HCT116 (cell line): Measurements from ENCODE around the gene FSIP1. TPM values are rescaled to one million over a fixed set of nuclear protein-coding genes. Genes with fewer than 3 reads are reported as not detected.

ENCODE experiments used
- ATAC-seq: fragments of 200-7000 bp; cut with Tn5 transposase; 2 replicates; pipeline ENCODE4 v1.9.1; 2020; ENCODE audit warnings: mild to moderate bottlenecking, moderate library complexity
- BruUV-seq: library from RNA; stranded (reverse); fragments of 400-500 nt; replicated peaks from 2 replicates; lab custom pipeline; 2021; lab: Mats Ljungman, UMichigan
- CTCF ChIA-PET: fragments of 300-600 bp; sonication (Branson Sonifier 250); formaldehyde crosslinking; loops from one replicate; lab custom pipeline; 2021; ENCODE audit warnings: antibody characterized with exemption; lab: Charles Lee
- POLR2A ChIA-PET: fragments of 300-600, 350-600 bp; sonication (Branson Sonifier 250); formaldehyde crosslinking; loops from one replicate; lab custom pipeline; 2021; ENCODE audit warnings: antibody characterized with exemption; lab: Charles Lee
- RAD21 ChIA-PET, 2 experiments: fragments of 300-600 bp; sonication (Branson Sonifier 250); formaldehyde crosslinking; loops; one replicate each; lab custom pipeline; 2023; ENCODE audit warnings: low total read pairs in 2 of 2; ENCODE audit not compliant: uncharacterized antibody in 2 of 2, unreplicated experiment in 2 of 2, low non-redundant PET in 1 of 2; lab: Charles Lee
- DNase-seq: peaks from one replicate; pipeline ENCODE4 v3.0.0-alpha.2; 2010; ENCODE audit warnings: low read depth, low spot score
- H2AFZ ChIP-seq: fragments of 200-600 bp; shearing (Covaris generic), sonication (generic); 2 replicates; pipeline ENCODE4 v1.6.1; 2017; ENCODE audit warnings: low read depth, mixed run types, mixed read lengths, antibody characterized with exemption, low read length; ENCODE audit not compliant: poor library complexity, severe bottlenecking
- H3K27ac ChIP-seq: 2 replicates; pipeline ENCODE4 v1.5.1; 2012; ENCODE audit warnings: low read depth, low read length
- H3K27me3 ChIP-seq: fragments of 200-600 bp; sonication (generic); 2 replicates; pipeline ENCODE4 v1.6.1; 2016; ENCODE audit warnings: mixed run types, low read length, mixed read lengths; ENCODE audit not compliant: insufficient read depth
- H3K36me3 ChIP-seq, 2 experiments: fragments of 200-500 bp in 1 of 2; fragments of 200-600 bp in 1 of 2; sonication (Bioruptor generic) in 1 of 2; sonication (generic) in 1 of 2; 2 replicates each; pipeline versions ENCODE4 v1.5.1 to v1.6.1; 2014 to 2016; ENCODE audit warnings: low read length in 2 of 2, inconsistent platforms in 1 of 2, mixed read lengths in 1 of 2, mixed run types in 1 of 2; ENCODE audit not compliant: insufficient read depth in 2 of 2, control insufficient read depth in 1 of 2
- H3K4me1 ChIP-seq, 2 experiments: fragments of 200-600 bp in 1 of 2; sonication (generic) in 1 of 2; 2 replicates each; pipeline versions ENCODE4 v1.5.1 to v1.6.1; 2012 to 2017; ENCODE audit warnings: low read length in 2 of 2, inconsistent platforms in 1 of 2, mild to moderate bottlenecking in 1 of 2, mixed read lengths in 1 of 2, mixed run types in 1 of 2, moderate library complexity in 1 of 2; ENCODE audit not compliant: insufficient read depth in 2 of 2, control insufficient read depth in 1 of 2
- H3K4me2 ChIP-seq: fragments of 200-600 bp; sonication (generic); 2 replicates; pipeline ENCODE4 v1.6.1; 2017; ENCODE audit warnings: mixed run types, low read length, mixed read lengths
- H3K4me3 ChIP-seq, 2 experiments: fragments of 200-600 bp in 1 of 2; sonication (generic) in 1 of 2; replicated peaks in 1 of 2; 2 replicates each; pipeline ENCODE4 v1.5.1; 2011 to 2016; ENCODE audit warnings: low read length in 2 of 2, control low read depth in 1 of 2, low read depth in 1 of 2, mild to moderate bottlenecking in 1 of 2, mixed read lengths in 1 of 2, mixed run types in 1 of 2
- H3K79me2 ChIP-seq: fragments of 200-600 bp; sonication (generic); 2 replicates; pipeline ENCODE4 v1.6.1; 2017; ENCODE audit warnings: mild to moderate bottlenecking, mixed run types, low read length, moderate library complexity, mixed read lengths; ENCODE audit not compliant: insufficient read depth
- H3K9ac ChIP-seq: fragments of 200-600 bp; sonication (generic); 2 replicates; pipeline ENCODE4 v1.6.1; 2016; ENCODE audit warnings: low read length, mixed read lengths
- H3K9me2 ChIP-seq: fragments of 200-600 bp; sonication (generic), shearing (Covaris generic); 2 replicates; pipeline ENCODE4 v1.6.1; 2017; ENCODE audit warnings: mixed run types, mild to moderate bottlenecking, moderate library complexity; ENCODE audit not compliant: insufficient read depth
- H3K9me3 ChIP-seq, 2 experiments: fragments of 200-500 bp in 1 of 2; fragments of 200-600 bp in 1 of 2; sonication (Bioruptor generic) in 1 of 2; sonication (generic) in 1 of 2; 2 replicates each; pipeline ENCODE4 v1.6.1; 2014 to 2017; ENCODE audit warnings: low read length in 2 of 2, mixed read lengths in 2 of 2, inconsistent platforms in 1 of 2, low read depth in 1 of 2, mild to moderate bottlenecking in 1 of 2, mixed run types in 1 of 2, moderate library complexity in 1 of 2; ENCODE audit not compliant: control insufficient read depth in 1 of 2, insufficient read depth in 1 of 2
- H4K20me1 ChIP-seq: fragments of 200-600 bp; sonication (generic), shearing (Covaris generic); 2 replicates; pipeline ENCODE4 v1.6.1; 2017; ENCODE audit warnings: mixed run types, mild to moderate bottlenecking, moderate library complexity; ENCODE audit not compliant: insufficient read depth
- CBX3 ChIP-seq: IDR thresholded peaks from 2 replicates; pipeline ENCODE4 v1.6.1; 2012; ENCODE audit warnings: low read depth
- CEBPB ChIP-seq: IDR thresholded peaks from 2 replicates; pipeline ENCODE4 v1.6.1; 2012; ENCODE audit warnings: low read depth
- EGR1 ChIP-seq: IDR thresholded peaks from 2 replicates; pipeline ENCODE4 v1.6.1; 2012; ENCODE audit warnings: low read depth
- ELF1 ChIP-seq: IDR thresholded peaks from 2 replicates; pipeline ENCODE4 v1.6.1; 2012; ENCODE audit warnings: low read depth, borderline replicate concordance
- FOSL1 ChIP-seq: IDR thresholded peaks from 2 replicates; pipeline ENCODE4 v1.6.1; 2012; ENCODE audit warnings: low read depth
- JUND ChIP-seq: IDR thresholded peaks from 2 replicates; pipeline ENCODE4 v1.6.1; 2012
- POLR2A ChIP-seq: IDR thresholded peaks from 2 replicates; pipeline ENCODE4 v1.7.0; 2011; ENCODE audit warnings: borderline replicate concordance; ENCODE audit not compliant: insufficient read depth, insufficient read length; ENCODE audit errors: extremely low read depth
- POLR2AphosphoS5 ChIP-seq: IDR thresholded peaks from 2 replicates; pipeline ENCODE4 v1.6.1; 2011; ENCODE audit warnings: mild to moderate bottlenecking, low read depth, low read length, moderate library complexity
- RAD21 ChIP-seq: IDR thresholded peaks from 2 replicates; pipeline ENCODE4 v1.6.1; 2012; ENCODE audit warnings: low read depth, mild to moderate bottlenecking
- SIN3A ChIP-seq: IDR thresholded peaks from 2 replicates; pipeline ENCODE4 v1.6.1; 2012; ENCODE audit warnings: low read depth
- SP1 ChIP-seq: IDR thresholded peaks from 2 replicates; pipeline ENCODE4 v1.6.1; 2012; ENCODE audit warnings: low read depth
- SRF ChIP-seq: IDR thresholded peaks from 2 replicates; pipeline ENCODE4 v1.6.1; 2012; ENCODE audit warnings: low read depth
- YY1 ChIP-seq: IDR thresholded peaks from 2 replicates; pipeline ENCODE4 v1.6.1; 2011; ENCODE audit warnings: low read length, low read depth, moderate library complexity, mild to moderate bottlenecking; ENCODE audit not compliant: insufficient replicate concordance; ENCODE audit errors: extremely low read depth
- ZFX ChIP-seq: fragments of 450-650 bp; IDR thresholded peaks from 2 replicates; pipeline ENCODE4 v1.6.1; 2017
- ZNF274 ChIP-seq: fragments of 200-500 bp; sonication (Bioruptor generic); IDR thresholded peaks from 2 replicates; pipeline ENCODE4 v1.6.1; 2014; ENCODE audit warnings: mild to moderate bottlenecking, low read depth, low read length, inconsistent platforms
- intact Hi-C: fragments of 100-400 bp; cut with micrococcal nuclease; formaldehyde crosslinking; loops from 2 replicates; pipeline ENCODE4 v1.10.0; 2022
- total RNA-seq: library from RNA; stranded (reverse); gene quantifications from one replicate; pipeline ENCODE4 v1.2.1, GENCODE V29; 2021; ENCODE audit not compliant: unreplicated experiment
- TF ChIP-seq, protein P1 (sequence below), 3 experiments: fragments of 200-600 bp in 1 of 3; sonication (generic) in 1 of 3; IDR thresholded peaks in 2 of 3; conservative IDR thresholded peaks in 1 of 3; 2 replicates each; pipeline ENCODE4 v1.5.1; 2012 to 2017; ENCODE audit warnings: low read depth in 2 of 3, low read length in 2 of 3, antibody characterized with exemption in 1 of 3, borderline replicate concordance in 1 of 3, control low read depth in 1 of 3, mild to moderate bottlenecking in 1 of 3, mixed read lengths in 1 of 3, mixed run types in 1 of 3, moderate library complexity in 1 of 3; ENCODE audit not compliant: insufficient read depth in 1 of 3
- TF ChIP-seq, protein P2 (sequence below): IDR thresholded peaks from 2 replicates; pipeline ENCODE4 v1.6.1; 2012; ENCODE audit warnings: low read depth
- TF ChIP-seq, protein P3 (sequence below): IDR thresholded peaks from 2 replicates; pipeline ENCODE4 v1.6.1; 2012
- TF ChIP-seq, protein P4 (sequence below): IDR thresholded peaks from 2 replicates; pipeline ENCODE4 v1.6.1; 2011; ENCODE audit warnings: mild to moderate bottlenecking, low read length, moderate library complexity; ENCODE audit not compliant: insufficient replicate concordance; ENCODE audit errors: extremely low read depth

The FSIP1 gene
- total RNA-seq, 1 experiment from 2014 or later, result 0.42 TPM

DNA sequence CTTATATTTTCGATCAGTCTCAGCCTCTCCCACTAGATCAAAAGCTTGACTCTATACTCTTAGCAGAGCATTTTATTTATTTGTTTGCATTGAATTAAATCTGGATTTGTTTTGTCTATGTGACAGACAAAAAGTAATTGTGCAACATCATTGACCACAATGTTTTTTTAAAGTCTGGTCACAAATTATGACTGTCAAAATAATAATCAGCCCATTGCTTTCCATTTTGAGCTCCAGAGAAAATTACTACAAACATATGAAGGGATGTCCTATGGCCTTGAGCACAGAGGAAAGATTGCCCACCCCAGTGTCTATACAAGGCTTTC, 82.3 kb downstream of the FSIP1 start:
- ChIA-PET RAD21 (no interaction called here), POLR2A (no interaction called here), CTCF (no interaction called here)
- Histone ChIP-seq H3K79me2 (no peaks in the 10 kb centered on the region), H3K9me2 (no peaks in the 10 kb centered on the region), H3K27me3 (no peaks in the 10 kb centered on the region), H3K9me3 (no peaks in the 10 kb centered on the region), H3K27ac (no peak overlapping the region), H2AFZ (no peak overlapping the region), H4K20me1 (no peaks in the 10 kb centered on the region), H3K36me3 (no peaks in the 10 kb centered on the region), H3K4me3 (no peak overlapping the region), H3K4me1 (no peaks in the 10 kb centered on the region), H3K4me2 (no peak overlapping the region)
- BruUV-seq, result no TSS peak
- no peak for DNase-seq
- intact Hi-C loops, result no loop called here
- TF ChIP-seq, protein P1, sequence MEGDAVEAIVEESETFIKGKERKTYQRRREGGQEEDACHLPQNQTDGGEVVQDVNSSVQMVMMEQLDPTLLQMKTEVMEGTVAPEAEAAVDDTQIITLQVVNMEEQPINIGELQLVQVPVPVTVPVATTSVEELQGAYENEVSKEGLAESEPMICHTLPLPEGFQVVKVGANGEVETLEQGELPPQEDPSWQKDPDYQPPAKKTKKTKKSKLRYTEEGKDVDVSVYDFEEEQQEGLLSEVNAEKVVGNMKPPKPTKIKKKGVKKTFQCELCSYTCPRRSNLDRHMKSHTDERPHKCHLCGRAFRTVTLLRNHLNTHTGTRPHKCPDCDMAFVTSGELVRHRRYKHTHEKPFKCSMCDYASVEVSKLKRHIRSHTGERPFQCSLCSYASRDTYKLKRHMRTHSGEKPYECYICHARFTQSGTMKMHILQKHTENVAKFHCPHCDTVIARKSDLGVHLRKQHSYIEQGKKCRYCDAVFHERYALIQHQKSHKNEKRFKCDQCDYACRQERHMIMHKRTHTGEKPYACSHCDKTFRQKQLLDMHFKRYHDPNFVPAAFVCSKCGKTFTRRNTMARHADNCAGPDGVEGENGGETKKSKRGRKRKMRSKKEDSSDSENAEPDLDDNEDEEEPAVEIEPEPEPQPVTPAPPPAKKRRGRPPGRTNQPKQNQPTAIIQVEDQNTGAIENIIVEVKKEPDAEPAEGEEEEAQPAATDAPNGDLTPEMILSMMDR (IDR thresholded peaks at IDR 0.05 in 2 of 3, conservative IDR thresholded peaks at IDR 0.05 in 1 of 3; ENCODE audit: borderline replicate concordance in 1 of 3, insufficient read depth in 1 of 3, low read depth in 2 of 3, low read length in 2 of 3), result no peak
- TF ChIP-seq POLR2A (no peak), ZNF274 (no peak), SIN3A (no peak), SRF (no peak), ZFX (no peak), FOSL1 (no peak), POLR2AphosphoS5 (no peak), SP1 (no peak), CBX3 (no peak), YY1 (no peak), ELF1 (no peak), JUND (no peak), EGR1 (no peak), RAD21 (no peak), CEBPB (no peak)
- TF ChIP-seq, protein P2, sequence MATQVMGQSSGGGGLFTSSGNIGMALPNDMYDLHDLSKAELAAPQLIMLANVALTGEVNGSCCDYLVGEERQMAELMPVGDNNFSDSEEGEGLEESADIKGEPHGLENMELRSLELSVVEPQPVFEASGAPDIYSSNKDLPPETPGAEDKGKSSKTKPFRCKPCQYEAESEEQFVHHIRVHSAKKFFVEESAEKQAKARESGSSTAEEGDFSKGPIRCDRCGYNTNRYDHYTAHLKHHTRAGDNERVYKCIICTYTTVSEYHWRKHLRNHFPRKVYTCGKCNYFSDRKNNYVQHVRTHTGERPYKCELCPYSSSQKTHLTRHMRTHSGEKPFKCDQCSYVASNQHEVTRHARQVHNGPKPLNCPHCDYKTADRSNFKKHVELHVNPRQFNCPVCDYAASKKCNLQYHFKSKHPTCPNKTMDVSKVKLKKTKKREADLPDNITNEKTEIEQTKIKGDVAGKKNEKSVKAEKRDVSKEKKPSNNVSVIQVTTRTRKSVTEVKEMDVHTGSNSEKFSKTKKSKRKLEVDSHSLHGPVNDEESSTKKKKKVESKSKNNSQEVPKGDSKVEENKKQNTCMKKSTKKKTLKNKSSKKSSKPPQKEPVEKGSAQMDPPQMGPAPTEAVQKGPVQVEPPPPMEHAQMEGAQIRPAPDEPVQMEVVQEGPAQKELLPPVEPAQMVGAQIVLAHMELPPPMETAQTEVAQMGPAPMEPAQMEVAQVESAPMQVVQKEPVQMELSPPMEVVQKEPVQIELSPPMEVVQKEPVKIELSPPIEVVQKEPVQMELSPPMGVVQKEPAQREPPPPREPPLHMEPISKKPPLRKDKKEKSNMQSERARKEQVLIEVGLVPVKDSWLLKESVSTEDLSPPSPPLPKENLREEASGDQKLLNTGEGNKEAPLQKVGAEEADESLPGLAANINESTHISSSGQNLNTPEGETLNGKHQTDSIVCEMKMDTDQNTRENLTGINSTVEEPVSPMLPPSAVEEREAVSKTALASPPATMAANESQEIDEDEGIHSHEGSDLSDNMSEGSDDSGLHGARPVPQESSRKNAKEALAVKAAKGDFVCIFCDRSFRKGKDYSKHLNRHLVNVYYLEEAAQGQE, result no peak
- TF ChIP-seq, protein P3, sequence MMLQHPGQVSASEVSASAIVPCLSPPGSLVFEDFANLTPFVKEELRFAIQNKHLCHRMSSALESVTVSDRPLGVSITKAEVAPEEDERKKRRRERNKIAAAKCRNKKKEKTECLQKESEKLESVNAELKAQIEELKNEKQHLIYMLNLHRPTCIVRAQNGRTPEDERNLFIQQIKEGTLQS, result no peak
- TF ChIP-seq, protein P4, sequence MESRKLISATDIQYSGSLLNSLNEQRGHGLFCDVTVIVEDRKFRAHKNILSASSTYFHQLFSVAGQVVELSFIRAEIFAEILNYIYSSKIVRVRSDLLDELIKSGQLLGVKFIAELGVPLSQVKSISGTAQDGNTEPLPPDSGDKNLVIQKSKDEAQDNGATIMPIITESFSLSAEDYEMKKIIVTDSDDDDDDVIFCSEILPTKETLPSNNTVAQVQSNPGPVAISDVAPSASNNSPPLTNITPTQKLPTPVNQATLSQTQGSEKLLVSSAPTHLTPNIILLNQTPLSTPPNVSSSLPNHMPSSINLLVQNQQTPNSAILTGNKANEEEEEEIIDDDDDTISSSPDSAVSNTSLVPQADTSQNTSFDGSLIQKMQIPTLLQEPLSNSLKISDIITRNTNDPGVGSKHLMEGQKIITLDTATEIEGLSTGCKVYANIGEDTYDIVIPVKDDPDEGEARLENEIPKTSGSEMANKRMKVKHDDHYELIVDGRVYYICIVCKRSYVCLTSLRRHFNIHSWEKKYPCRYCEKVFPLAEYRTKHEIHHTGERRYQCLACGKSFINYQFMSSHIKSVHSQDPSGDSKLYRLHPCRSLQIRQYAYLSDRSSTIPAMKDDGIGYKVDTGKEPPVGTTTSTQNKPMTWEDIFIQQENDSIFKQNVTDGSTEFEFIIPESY, result no peak
- TF ChIP-seq, all 23 proteins: peak for 0
- ATAC-seq, result no peak
- no peak overlapping the region for H3K9ac ChIP-seq
